GM10266 (cell line): ENCODE data around the gene HMGCS2.

Experiments
- DNase-seq: peaks from one replicate; pipeline ENCODE4 v3.0.0; 2012; ENCODE audit errors: extremely low spot score
- CTCF ChIP-seq: IDR thresholded peaks from 2 replicates; pipeline ENCODE4 v1.5.1; 2012; ENCODE audit warnings: mild to moderate bottlenecking, low read depth; ENCODE audit not compliant: control insufficient read depth, insufficient read depth; ENCODE audit errors: missing control alignments

Gene HMGCS2

GRCh38 chr1:119718409-119718808 is 50.3 kb downstream of the HMGCS2 start:
- no peak for DNase-seq
- TF ChIP-seq CTCF: no peak

- no peak for DNase-seq
- TF ChIP-seq CTCF: no peak
Measured at GRCh38 chr1:119715542-119715941, 53.2 kb downstream of the HMGCS2 start.

- no peak for TF ChIP-seq CTCF
- DNase-seq: no peak
Measured at GRCh38 chr1:119714583-119714982, 54.1 kb downstream of the HMGCS2 start.

GRCh38 chr1:119713749-119714456 is 54.8 kb downstream of the HMGCS2 start:
- no peak for TF ChIP-seq CTCF
- no peak for DNase-seq

- no peak for TF ChIP-seq CTCF
- no peak for DNase-seq
Measured at GRCh38 chr1:119713039-119713748, 55.5 kb downstream of the HMGCS2 start.

- TF ChIP-seq CTCF: no peak
- peak; percentile 36 for DNase-seq
Measured at GRCh38 chr1:119712342-119713038, 56.2 kb downstream of the HMGCS2 start.
